Naive thymus-derived CD8-positive, alpha-beta T cell (primary cell): ENCODE data around the gene RAD51B. TPM values are rescaled to one million over a fixed set of nuclear protein-coding genes. Genes with fewer than 3 reads are reported as not detected.
"Not testable (repeated sequence)": the region's sequence is repeated elsewhere in the genome, so short reads cannot be mapped to it uniquely, and the experiment has no call there.

ENCODE experiments used
- ATAC-seq, 2 donors: fragments of 150-1000 bp; cut with Tn5 transposase in 1 of 2; sonication (Bioruptor Pico), chemical (Tn5 transposase) in 1 of 2; 1 replicate in 1 of 2; 2 replicates in 1 of 2; pipeline ENCODE4 v1.10.0; 2021; ENCODE audit warnings: mild to moderate bottlenecking in 2 of 2, moderate library complexity in 2 of 2
- POLR2A ChIA-PET: fragments of 350-600 bp; sonication (Branson Sonifier 250); formaldehyde crosslinking; loops from one replicate; lab custom pipeline; 2021; ENCODE audit warnings: antibody characterized with exemption; lab: Charles Lee
- DNase-seq, 10 donors: peaks; one replicate each; pipeline versions ENCODE4 v3.0.0 to v3.0.0-alpha.2; 2020 to 2022
- H3K27ac Mint-ChIP-seq, 10 donors: one replicate each; pipeline ENCODE4 v1.8.0; 2020 to 2022; ENCODE audit warnings: mild to moderate bottlenecking in 10 of 10, mixed read lengths in 10 of 10, moderate library complexity in 4 of 10, inconsistent platforms in 1 of 10
- H3K27me3 Mint-ChIP-seq, 5 donors: one replicate each; pipeline ENCODE4 v1.8.0; 2021 to 2022; ENCODE audit warnings: mixed read lengths in 5 of 5
- H3K36me3 Mint-ChIP-seq, 3 donors: one replicate each; pipeline ENCODE4 v1.8.0; 2020 to 2022; ENCODE audit warnings: mixed read lengths in 3 of 3, mild to moderate bottlenecking in 2 of 3, inconsistent platforms in 1 of 3
- H3K4me1 Mint-ChIP-seq, 4 donors: one replicate each; pipeline ENCODE4 v1.8.0; 2021 to 2022; ENCODE audit warnings: mixed read lengths in 4 of 4
- H3K4me3 Mint-ChIP-seq, 10 donors: one replicate each; pipeline ENCODE4 v1.8.0; 2020 to 2022; ENCODE audit warnings: mild to moderate bottlenecking in 10 of 10, mixed read lengths in 10 of 10, moderate library complexity in 6 of 10, inconsistent platforms in 1 of 10
- H3K9me3 Mint-ChIP-seq, 9 donors: one replicate each; pipeline ENCODE4 v1.8.0; 2020 to 2022; ENCODE audit warnings: mixed read lengths in 9 of 9, mild to moderate bottlenecking in 3 of 9, inconsistent platforms in 1 of 9, moderate library complexity in 1 of 9
- polyA plus RNA-seq, 3 donors: library from polyadenylated mRNA; unstranded; fragments of 300-500 nt; fragmentation: Illumina TruSeq; gene quantifications; one replicate each; pipeline ENCODE4 v1.2.3, GENCODE V29; 2021
- total RNA-seq, 8 experiments: library from RNA in 2 of 8; stranded (reverse) in 2 of 8; gene quantifications; one replicate each; pipeline ENCODE4 v1.2.3 and lab custom pipeline; 2021 to 2026

The RAD51B gene
- total and polyA plus RNA-seq, 5 experiments from 2014 or later = 15.1 to 30.0 (median 26.4) TPM

- H3K4me1 Mint-ChIP-seq = peaks cover 0 to 18% (median 6%) of the 10 kb centered on the region in 4 donors
These were observed 399.8 kb downstream of the RAD51B start for GRCh38 chr14:68219407-68219806.

DNA sequence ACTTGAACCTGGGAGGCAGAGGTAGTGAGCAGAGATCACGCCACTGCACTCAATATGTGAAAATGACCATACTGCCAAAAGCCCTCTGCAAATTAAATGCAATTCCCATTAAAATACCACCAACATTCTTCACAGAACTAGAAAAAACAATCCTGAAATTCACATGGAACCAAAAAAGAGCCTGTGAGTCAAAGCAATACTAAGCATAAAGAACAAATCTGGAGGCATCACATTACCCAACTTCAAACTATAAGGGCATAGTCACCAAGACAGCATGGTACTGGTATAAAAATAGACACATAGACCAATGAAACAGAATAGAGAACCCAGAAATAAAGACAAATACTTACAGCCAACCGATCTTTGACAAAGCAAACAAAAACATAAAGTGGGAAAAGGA lies 401.5 kb downstream of the RAD51B start:
- ATAC-seq, H3K27ac Mint-ChIP-seq, H3K36me3 Mint-ChIP-seq, H3K4me3 Mint-ChIP-seq, H3K9me3 Mint-ChIP-seq, H3K4me1 Mint-ChIP-seq, DNase-seq, POLR2A ChIA-PET, H3K27me3 Mint-ChIP-seq: not testable (repeated sequence)

More at GRCh38 chr14:68219407-68219806, 399.8 kb downstream of the RAD51B start:
- peaks cover 0 to 9% (median 0%) of the 10 kb centered on the region in 9 donors for H3K9me3 Mint-ChIP-seq
- H3K4me3 Mint-ChIP-seq = no peak overlapping the region
- peak overlapping the region in 1 of 10 donors; percentile 28 for H3K27ac Mint-ChIP-seq
- no peak for ATAC-seq
- H3K27me3 Mint-ChIP-seq = no peaks in the 10 kb centered on the region
- peaks cover 0 to 5% (median 3%) of the 10 kb centered on the region in 3 donors for H3K36me3 Mint-ChIP-seq
- no peak for DNase-seq
- POLR2A ChIA-PET = no interaction called here

- peaks cover 0 to 6% (median 4%) of the 10 kb centered on the region in 4 donors for H3K4me1 Mint-ChIP-seq
- peaks cover 0 to 5% (median 3%) of the 10 kb centered on the region in 3 donors for H3K36me3 Mint-ChIP-seq
- no peak overlapping the region for H3K4me3 Mint-ChIP-seq
- ATAC-seq (no peak), DNase-seq (no peak)
- no peak overlapping the region for H3K27ac Mint-ChIP-seq
- H3K27me3 Mint-ChIP-seq = no peaks in the 10 kb centered on the region
- peaks cover 0 to 9% (median 0%) of the 10 kb centered on the region in 9 donors for H3K9me3 Mint-ChIP-seq
- POLR2A ChIA-PET = no interaction called here
These were observed 402.6 kb downstream of the RAD51B start for GRCh38 chr14:68222154-68222553.

DNA sequence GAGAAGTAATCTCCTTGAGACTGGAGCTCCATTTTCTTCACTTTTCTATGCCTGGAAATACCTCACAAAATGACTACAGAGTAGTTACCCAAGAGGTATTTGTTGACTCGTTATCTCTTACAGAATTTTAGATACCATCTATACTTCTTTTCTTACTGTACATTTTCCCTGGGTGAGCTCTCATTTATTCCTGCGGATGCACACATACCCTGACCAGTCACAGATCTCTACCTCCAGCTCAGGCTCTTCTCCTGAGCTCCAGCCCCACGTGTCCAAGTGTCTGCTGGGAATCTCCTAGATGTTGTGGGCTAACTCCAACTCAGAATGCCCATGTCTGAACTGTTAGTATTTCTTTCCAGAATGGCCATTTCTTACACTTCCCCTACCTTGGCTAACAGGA lies 403.1 kb downstream of the RAD51B start:
- DNase-seq (no peak), ATAC-seq (no peak)
- POLR2A ChIA-PET = interaction anchor here (0.5 kb wide), 1 partner anchor 578 kb away, joined by 4 read pairs; no protein-coding TSS in a partner anchor

DNA sequence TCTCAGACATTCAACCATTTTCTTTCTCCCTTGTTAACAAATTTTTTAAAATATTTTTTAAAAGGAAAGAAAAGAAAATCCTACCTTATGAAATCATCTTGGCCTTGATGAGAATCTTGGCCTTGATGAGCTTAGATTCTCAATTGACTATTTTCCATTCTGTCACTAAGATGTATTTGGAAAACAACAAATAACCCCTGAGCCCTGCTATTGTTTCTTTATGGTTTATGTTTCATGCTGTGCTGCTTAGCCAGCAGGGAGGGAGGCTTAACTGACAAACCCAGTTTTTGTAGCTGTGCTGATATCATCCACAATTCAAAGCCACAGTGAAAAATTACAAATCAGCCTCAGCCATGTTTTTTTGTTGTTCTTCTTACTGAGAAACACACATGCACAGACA lies 404.1 kb downstream of the RAD51B start:
- peaks cover 0 to 9% (median 0%) of the 10 kb centered on the region in 9 donors for H3K9me3 Mint-ChIP-seq
- H3K4me3 Mint-ChIP-seq = no peak overlapping the region
- ATAC-seq (no peak), DNase-seq (no peak)
- peaks cover 0 to 6% (median 4%) of the 10 kb centered on the region in 4 donors for H3K4me1 Mint-ChIP-seq
- peaks cover 0 to 5% (median 3%) of the 10 kb centered on the region in 3 donors for H3K36me3 Mint-ChIP-seq
- H3K27me3 Mint-ChIP-seq = no peaks in the 10 kb centered on the region
- POLR2A ChIA-PET = no interaction called here
- H3K27ac Mint-ChIP-seq = peak overlapping the region in 2 of 10 donors; percentile 23 to 58

More for the DNA sequence above, 403.1 kb downstream of the RAD51B start:
- Mint-ChIP-seq H3K9me3 (peaks cover 0 to 9% (median 0%) of the 10 kb centered on the region in 9 donors), H3K4me1 (peaks cover 0 to 6% (median 4%) of the 10 kb centered on the region in 4 donors), H3K4me3 (no peak overlapping the region), H3K36me3 (peaks cover 0 to 5% (median 3%) of the 10 kb centered on the region in 3 donors), H3K27ac (no peak overlapping the region), H3K27me3 (no peaks in the 10 kb centered on the region)

DNA sequence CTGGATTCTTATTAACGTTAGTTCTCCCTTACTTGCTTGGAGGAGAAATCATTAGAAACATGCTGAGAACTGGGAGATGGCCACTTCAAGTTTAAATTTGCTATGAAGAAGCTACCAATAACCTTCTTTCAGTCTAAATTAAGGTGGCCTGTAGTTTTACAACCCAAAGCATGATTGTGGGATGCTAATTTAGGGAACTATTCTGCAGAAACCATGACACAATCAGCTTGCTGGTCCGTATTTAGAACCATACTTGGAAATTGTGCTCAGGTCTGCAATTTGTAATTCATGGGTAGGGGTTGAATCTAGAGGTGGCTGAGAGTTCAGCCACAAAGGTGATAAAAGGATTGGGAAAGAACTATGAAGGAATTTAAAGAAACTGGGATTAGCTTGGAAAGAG lies 405.7 kb downstream of the RAD51B start:
- H3K36me3 Mint-ChIP-seq = peaks cover 0 to 5% (median 3%) of the 10 kb centered on the region in 3 donors
- ATAC-seq (no peak), DNase-seq (no peak)
- no peaks in the 10 kb centered on the region for H3K27me3 Mint-ChIP-seq
- peaks cover 0 to 9% (median 0%) of the 10 kb centered on the region in 9 donors for H3K9me3 Mint-ChIP-seq
- no peak overlapping the region for H3K27ac Mint-ChIP-seq
- no peak overlapping the region for H3K4me3 Mint-ChIP-seq
- H3K4me1 Mint-ChIP-seq = peaks cover 0 to 6% (median 3%) of the 10 kb centered on the region in 4 donors
- POLR2A ChIA-PET = no interaction called here

DNA sequence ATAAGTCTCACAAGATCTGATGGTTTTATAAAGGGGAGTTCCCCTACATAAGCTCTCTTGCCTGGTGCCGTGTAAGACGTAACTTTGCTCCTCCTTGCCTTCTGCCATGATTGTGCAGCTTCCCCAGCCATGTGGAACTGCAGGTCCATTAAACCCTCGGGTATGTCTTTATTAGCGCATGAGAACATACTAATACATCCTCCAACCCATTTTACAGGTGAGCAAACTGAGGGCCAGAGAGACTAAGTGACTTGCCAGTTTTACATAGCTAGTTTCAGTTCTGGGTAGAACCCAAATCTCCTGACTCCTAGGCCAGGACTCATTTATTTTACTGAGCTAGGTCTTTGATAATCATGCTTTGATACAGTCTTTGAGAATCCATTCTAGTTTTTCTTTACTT lies 406.9 kb downstream of the RAD51B start:
- H3K36me3 Mint-ChIP-seq = peaks cover 0 to 3% (median 1%) of the 10 kb centered on the region in 3 donors
- no peak overlapping the region for H3K27ac Mint-ChIP-seq
- POLR2A ChIA-PET = interaction anchor here (0.6 kb wide), 2 partner anchors 18 to 128 kb away, joined by 3 to 5 read pairs; no protein-coding TSS in a partner anchor

GRCh38 chr14:68228656-68229055 lies 409.1 kb downstream of the RAD51B start:
- Mint-ChIP-seq H3K27me3 (no peaks in the 10 kb centered on the region), H3K36me3 (no peaks in the 10 kb centered on the region), H3K4me3 (no peak overlapping the region), H3K9me3 (no peaks in the 10 kb centered on the region), H3K4me1 (peaks cover 0 to 5% (median 1%) of the 10 kb centered on the region in 4 donors), H3K27ac (no peak overlapping the region)
- DNase-seq = no peak
- no peak for ATAC-seq
- POLR2A ChIA-PET = no interaction called here

More for the DNA sequence above, 406.9 kb downstream of the RAD51B start:
- H3K27me3 Mint-ChIP-seq = no peaks in the 10 kb centered on the region
- no peak overlapping the region for H3K4me3 Mint-ChIP-seq
- peaks cover 0 to 5% (median 0%) of the 10 kb centered on the region in 9 donors for H3K9me3 Mint-ChIP-seq
- no peak for ATAC-seq
- no peak for DNase-seq
- peaks cover 0 to 6% (median 3%) of the 10 kb centered on the region in 4 donors for H3K4me1 Mint-ChIP-seq

DNA sequence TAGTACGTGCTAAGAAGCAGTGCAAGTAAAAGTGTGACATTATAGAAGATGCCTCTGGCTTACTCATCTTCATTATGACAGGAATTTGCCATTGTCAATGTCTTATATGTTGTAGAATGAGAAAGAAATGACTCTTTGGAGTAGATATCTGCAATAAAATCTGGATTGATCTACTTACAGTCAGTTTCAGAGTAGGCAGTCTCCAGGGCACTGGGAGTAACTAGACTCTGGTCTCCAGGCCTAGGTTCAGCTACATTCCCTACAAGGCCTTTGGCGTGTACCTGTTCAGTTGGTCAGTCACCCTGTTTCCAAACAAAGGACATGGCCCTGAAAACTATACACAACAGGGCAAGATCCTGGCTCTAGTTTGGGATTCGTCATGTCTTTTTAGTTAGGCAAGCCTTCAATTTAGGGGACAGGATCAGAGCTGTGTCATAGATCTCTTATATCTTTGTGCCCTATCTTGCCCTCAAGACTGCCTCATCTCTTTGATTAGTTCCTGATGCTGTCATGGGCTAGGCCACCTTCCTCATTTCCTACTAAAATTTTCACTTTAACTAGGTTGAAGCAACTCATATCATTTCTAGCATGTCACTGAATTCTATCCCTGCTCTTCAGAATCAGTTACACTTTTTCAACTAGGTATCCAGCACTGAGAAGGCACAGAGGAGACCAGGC lies 410.0 kb downstream of the RAD51B start:
- no peak overlapping the region for H3K27ac Mint-ChIP-seq

GRCh38 chr14:68230202-68230949 lies 410.8 kb downstream of the RAD51B start:
- no peak overlapping the region for H3K4me3 Mint-ChIP-seq
- POLR2A ChIA-PET = no interaction called here
- ATAC-seq (no peak), DNase-seq (no peak)
- no peaks in the 10 kb centered on the region for H3K27me3 Mint-ChIP-seq
- H3K27ac Mint-ChIP-seq = no peak overlapping the region
- H3K9me3 Mint-ChIP-seq = no peaks in the 10 kb centered on the region
- H3K36me3 Mint-ChIP-seq = no peaks in the 10 kb centered on the region
- H3K4me1 Mint-ChIP-seq = no peaks in the 10 kb centered on the region

More for the DNA sequence above, 410.0 kb downstream of the RAD51B start:
- H3K36me3 Mint-ChIP-seq = no peaks in the 10 kb centered on the region
- ATAC-seq (no peak), DNase-seq (no peak)
- no peak overlapping the region for H3K4me3 Mint-ChIP-seq
- POLR2A ChIA-PET = no interaction called here
- H3K4me1 Mint-ChIP-seq = no peaks in the 10 kb centered on the region
- H3K9me3 Mint-ChIP-seq = no peaks in the 10 kb centered on the region
- H3K27me3 Mint-ChIP-seq = no peaks in the 10 kb centered on the region

GRCh38 chr14:68230950-68231717 lies 411.6 kb downstream of the RAD51B start:
- DNase-seq (no peak), ATAC-seq (no peak)
- no peaks in the 10 kb centered on the region for H3K36me3 Mint-ChIP-seq
- no peak overlapping the region for H3K27ac Mint-ChIP-seq
- no peaks in the 10 kb centered on the region for H3K27me3 Mint-ChIP-seq
- no peak overlapping the region for H3K4me3 Mint-ChIP-seq
- no peaks in the 10 kb centered on the region for H3K9me3 Mint-ChIP-seq
- H3K4me1 Mint-ChIP-seq = no peaks in the 10 kb centered on the region
- POLR2A ChIA-PET = no interaction called here

- ATAC-seq = no peak
- no peak overlapping the region for H3K27ac Mint-ChIP-seq
- no peak for DNase-seq
- H3K4me3 Mint-ChIP-seq = no peak overlapping the region
- H3K36me3 Mint-ChIP-seq = no peaks in the 10 kb centered on the region
- H3K9me3 Mint-ChIP-seq = no peaks in the 10 kb centered on the region
- POLR2A ChIA-PET = no interaction called here
- no peaks in the 10 kb centered on the region for H3K27me3 Mint-ChIP-seq
- H3K4me1 Mint-ChIP-seq = no peaks in the 10 kb centered on the region
These were observed 412.3 kb downstream of the RAD51B start for GRCh38 chr14:68231898-68232297.
